ENCODE data around the gene ASPSCR1. TPM values are rescaled to one million over a fixed set of nuclear protein-coding genes. Genes with fewer than 3 reads are reported as not detected.
A peak's percentile ranks its signal among the peaks of the same experiment; 100 is the strongest.

Gene ASPSCR1
- total and polyA plus RNA-seq, 2 donors (not counting 1 experiment from before 2014, with no cell fraction given), result 6.3 to 35.7 TPM

DNA sequence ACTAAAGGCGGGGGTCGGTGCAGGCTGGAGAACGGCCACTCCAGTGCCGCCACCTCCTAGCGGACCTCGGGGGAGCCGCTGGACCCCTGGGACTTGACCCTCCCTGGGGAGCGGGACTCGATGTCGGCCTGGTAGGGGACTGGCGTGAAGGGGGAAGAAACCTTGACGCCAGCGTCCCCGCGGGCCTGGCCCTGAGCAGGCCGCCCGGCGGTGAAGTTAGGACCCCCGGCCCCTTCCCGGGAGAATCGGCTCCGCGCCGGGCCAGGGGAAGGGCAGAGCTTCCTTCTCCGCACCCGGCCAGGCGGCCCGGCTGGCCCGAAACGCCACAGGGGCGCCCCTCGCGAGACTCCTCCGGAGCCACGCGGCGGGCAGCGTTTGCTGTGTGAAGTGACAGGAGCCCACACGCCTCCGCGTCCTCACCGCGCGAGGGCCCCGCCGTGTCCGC, 87.8 kb downstream of the ASPSCR1 start:
- H3K4me3 ChIP-seq (replicated peaks in 1 of 4; ENCODE audit: control extremely low read depth in 1 of 4, insufficient read depth in 1 of 4, low read depth in 3 of 4, low read length in 4 of 4), result peak overlapping the region; percentile 53 to 85 (median 80)
- no peaks in the 10 kb centered on the region for H3K9me3 ChIP-seq (ENCODE audit: control insufficient read depth, insufficient read depth, low read depth, low read length)
- no peaks in the 10 kb centered on the region for H4K20me1 ChIP-seq (ENCODE audit: control insufficient read depth, extremely low read depth, insufficient read depth, low read length)
- no peaks in the 10 kb centered on the region for H3K4me1 ChIP-seq (ENCODE audit: control insufficient read depth, extremely low read depth, insufficient read depth, low read length)
- H3K27me3 ChIP-seq (ENCODE audit: control insufficient read depth, insufficient read depth, low read length), result no peaks in the 10 kb centered on the region
- peak overlapping the region; percentile 62 for H3K27ac ChIP-seq (ENCODE audit: insufficient read depth, low read length)
- peaks cover 21% of the 10 kb centered on the region for H3K36me3 ChIP-seq (ENCODE audit: control insufficient read depth, insufficient read depth, low read length)
- H3K79me2 ChIP-seq (ENCODE audit: control insufficient read depth, insufficient read depth, low read length), result peaks cover 12% of the 10 kb centered on the region
- no peak for TF ChIP-seq CTCF (conservative IDR thresholded peaks at IDR 0.05 in 1 of 2, IDR thresholded peaks at IDR 0.05 in 1 of 2; ENCODE audit: low read depth in 1 of 2, low read length in 2 of 2)
- TF ChIP-seq EZH2 (IDR thresholded peaks at IDR 0.05; ENCODE audit: low read length, missing control alignments), result no peak
- H3K9ac ChIP-seq (ENCODE audit: insufficient read depth, low read length), result peak overlapping the region; percentile 79
- DNase-seq (ENCODE audit: low read depth in 2 of 2), result peak in 1 of 2 donors; percentile 41
- no peak overlapping the region for H2AFZ ChIP-seq (ENCODE audit: low read length)
- peak overlapping the region; percentile 97 for H3K4me2 ChIP-seq (ENCODE audit: extremely low read depth, insufficient read depth, low read length)

GRCh38 chr17:82065638-82066303, 88.3 kb downstream of the ASPSCR1 start, which contains the start of gene DUS1L:
TSS of gene DUS1L (minus strand) at chr17:82065804. CDS start at chr17:82065059, 745 bp downstream.
- H3K79me2 ChIP-seq (ENCODE audit: control insufficient read depth, insufficient read depth, low read length), result peaks cover 12% of the 10 kb centered on the region
- peak within 1 kb of the TSS; percentile 53 to 85 (median 80) for H3K4me3 ChIP-seq (replicated peaks in 1 of 4; ENCODE audit: control extremely low read depth in 1 of 4, insufficient read depth in 1 of 4, low read depth in 3 of 4, low read length in 4 of 4)
- H3K9me3 ChIP-seq (ENCODE audit: control insufficient read depth, insufficient read depth, low read depth, low read length), result no peaks in the 10 kb centered on the region
- peak within 1 kb of the TSS; percentile 97 for H3K4me2 ChIP-seq (ENCODE audit: extremely low read depth, insufficient read depth, low read length)
- no peaks in the 10 kb centered on the region for H4K20me1 ChIP-seq (ENCODE audit: control insufficient read depth, extremely low read depth, insufficient read depth, low read length)
- H3K27ac ChIP-seq (ENCODE audit: insufficient read depth, low read length), result peak within 1 kb of the TSS; percentile 62
- H3K9ac ChIP-seq (ENCODE audit: insufficient read depth, low read length), result peak within 1 kb of the TSS; percentile 79
- no peaks in the 10 kb centered on the region for H3K4me1 ChIP-seq (ENCODE audit: control insufficient read depth, extremely low read depth, insufficient read depth, low read length)
- DNase-seq (ENCODE audit: low read depth in 2 of 2), result peak; percentile 49 to 61
- H3K27me3 ChIP-seq (ENCODE audit: control insufficient read depth, insufficient read depth, low read length), result no peaks in the 10 kb centered on the region
- H3K36me3 ChIP-seq (ENCODE audit: control insufficient read depth, insufficient read depth, low read length), result peaks cover 16% of the 10 kb centered on the region
- no peak for TF ChIP-seq CTCF (conservative IDR thresholded peaks at IDR 0.05 in 1 of 2, IDR thresholded peaks at IDR 0.05 in 1 of 2; ENCODE audit: low read depth in 1 of 2, low read length in 2 of 2)
- no peak for TF ChIP-seq EZH2 (IDR thresholded peaks at IDR 0.05; ENCODE audit: low read length, missing control alignments)
- peak within 1 kb of the TSS; percentile 98 for H2AFZ ChIP-seq (ENCODE audit: low read length)

Other genes with a start within 250 kb of the ASPSCR1 start
- not detected in 2 replicates for gene GCGR, start 173.5 kb upstream of the ASPSCR1 start, total RNA-seq
- gene GCGR, start 173.5 kb upstream of the ASPSCR1 start, polyA plus RNA-seq, result not detected in 2 replicates
- gene MCRIP1, start 144.3 kb upstream of the ASPSCR1 start, total RNA-seq, result 108 and 118 TPM in 2 replicates
- 37.5 and 37.6 TPM in 2 replicates for gene MCRIP1, start 144.3 kb upstream of the ASPSCR1 start, polyA plus RNA-seq
- gene PPP1R27, start 142.6 kb upstream of the ASPSCR1 start, total RNA-seq, result under 0.01 TPM in 1 of 2 replicates, not detected in the other
- gene PPP1R27, start 142.6 kb upstream of the ASPSCR1 start, polyA plus RNA-seq, result not detected in 2 replicates
- gene P4HB, start 117.1 kb upstream of the ASPSCR1 start, total RNA-seq, result 633 and 1,034 TPM in 2 replicates
- 106 and 109 TPM in 2 replicates for gene P4HB, start 117.1 kb upstream of the ASPSCR1 start, polyA plus RNA-seq
- gene ARHGDIA, start 106.3 kb upstream of the ASPSCR1 start, total RNA-seq, result 61.6 and 95.0 TPM in 2 replicates
- 164 and 254 TPM in 2 replicates for gene ARHGDIA, start 106.3 kb upstream of the ASPSCR1 start, polyA plus RNA-seq
- gene ALYREF, start 86.0 kb upstream of the ASPSCR1 start, total RNA-seq, result 77.3 and 82.2 TPM in 2 replicates
- 41.6 and 81.5 TPM in 2 replicates for gene ALYREF, start 86.0 kb upstream of the ASPSCR1 start, polyA plus RNA-seq
- 144 and 175 TPM in 2 replicates for gene ANAPC11, start 85.9 kb upstream of the ASPSCR1 start, total RNA-seq
- gene ANAPC11, start 85.9 kb upstream of the ASPSCR1 start, polyA plus RNA-seq, result 223 and 269 TPM in 2 replicates
- gene NPB, start 75.4 kb upstream of the ASPSCR1 start, total RNA-seq, result 0.51 and 0.83 TPM in 2 replicates
- gene NPB, start 75.4 kb upstream of the ASPSCR1 start, polyA plus RNA-seq, result 0.19 and 0.31 TPM in 2 replicates
- gene PCYT2, start 66.2 kb upstream of the ASPSCR1 start, total RNA-seq, result 31.6 and 65.6 TPM in 2 replicates
- 46.0 and 61.1 TPM in 2 replicates for gene PCYT2, start 66.2 kb upstream of the ASPSCR1 start, polyA plus RNA-seq
- gene SIRT7, start 59.5 kb upstream of the ASPSCR1 start, total RNA-seq, result 14.9 and 18.7 TPM in 2 replicates
- gene SIRT7, start 59.5 kb upstream of the ASPSCR1 start, polyA plus RNA-seq, result 3.3 and 4.4 TPM in 2 replicates
- 18.0 and 20.6 TPM in 2 replicates for gene MAFG, start 49.9 kb upstream of the ASPSCR1 start, total RNA-seq
- 11.0 and 11.3 TPM in 2 replicates for gene MAFG, start 49.9 kb upstream of the ASPSCR1 start, polyA plus RNA-seq
- 73.7 and 102 TPM in 2 replicates for gene PYCR1, start 40.3 kb upstream of the ASPSCR1 start, total RNA-seq
- gene PYCR1, start 40.3 kb upstream of the ASPSCR1 start, polyA plus RNA-seq, result 34.2 and 56.8 TPM in 2 replicates
- gene MYADML2, start 30.4 kb upstream of the ASPSCR1 start, total RNA-seq, result not detected in 2 replicates
- gene MYADML2, start 30.4 kb upstream of the ASPSCR1 start, polyA plus RNA-seq, result not detected in 2 replicates
- gene NOTUM, start 16.4 kb upstream of the ASPSCR1 start, total RNA-seq, result 0.50 and 0.51 TPM in 2 replicates
- 0.02 TPM in 2 replicates for gene NOTUM, start 16.4 kb upstream of the ASPSCR1 start, polyA plus RNA-seq
- 15.2 and 30.4 TPM in 2 replicates for gene CENPX, start 45.2 kb downstream of the ASPSCR1 start, total RNA-seq
- gene CENPX, start 45.2 kb downstream of the ASPSCR1 start, polyA plus RNA-seq, result 29.2 and 51.3 TPM in 2 replicates
- 9.9 and 10.0 TPM in 2 replicates for gene LRRC45, start 45.7 kb downstream of the ASPSCR1 start, total RNA-seq
- gene LRRC45, start 45.7 kb downstream of the ASPSCR1 start, polyA plus RNA-seq, result 2.3 and 3.8 TPM in 2 replicates
- 5.6 and 6.6 TPM in 2 replicates for gene RAC3, start 54.0 kb downstream of the ASPSCR1 start, total RNA-seq
- gene RAC3, start 54.0 kb downstream of the ASPSCR1 start, polyA plus RNA-seq, result 4.3 and 4.7 TPM in 2 replicates
- gene DCXR, start 60.1 kb downstream of the ASPSCR1 start, total RNA-seq, result 38.3 and 43.6 TPM in 2 replicates
- gene DCXR, start 60.1 kb downstream of the ASPSCR1 start, polyA plus RNA-seq, result 34.8 and 75.3 TPM in 2 replicates
- 38.5 and 48.9 TPM in 2 replicates for gene RFNG, start 74.2 kb downstream of the ASPSCR1 start, total RNA-seq
- gene RFNG, start 74.2 kb downstream of the ASPSCR1 start, polyA plus RNA-seq, result 14.1 and 14.5 TPM in 2 replicates
- 67.0 and 76.6 TPM in 2 replicates for gene GPS1, start 74.3 kb downstream of the ASPSCR1 start, total RNA-seq
- 53.3 and 86.1 TPM in 2 replicates for gene GPS1, start 74.3 kb downstream of the ASPSCR1 start, polyA plus RNA-seq
- 41.0 and 46.2 TPM in 2 replicates for gene DUS1L, start 88.2 kb downstream of the ASPSCR1 start, total RNA-seq
- gene DUS1L, start 88.2 kb downstream of the ASPSCR1 start, polyA plus RNA-seq, result 24.6 and 40.9 TPM in 2 replicates
- gene FASN, start 120.6 kb downstream of the ASPSCR1 start, total RNA-seq, result 85.0 and 242 TPM in 2 replicates
- 36.8 and 84.2 TPM in 2 replicates for gene FASN, start 120.6 kb downstream of the ASPSCR1 start, polyA plus RNA-seq
- gene CCDC57, start 235.2 kb downstream of the ASPSCR1 start, total RNA-seq, result 8.2 and 10.1 TPM in 2 replicates
- gene CCDC57, start 235.2 kb downstream of the ASPSCR1 start, polyA plus RNA-seq, result 4.3 and 7.1 TPM in 2 replicates